ENCODE results near the gene ABCA13.

ABCA13 gene

DNA sequence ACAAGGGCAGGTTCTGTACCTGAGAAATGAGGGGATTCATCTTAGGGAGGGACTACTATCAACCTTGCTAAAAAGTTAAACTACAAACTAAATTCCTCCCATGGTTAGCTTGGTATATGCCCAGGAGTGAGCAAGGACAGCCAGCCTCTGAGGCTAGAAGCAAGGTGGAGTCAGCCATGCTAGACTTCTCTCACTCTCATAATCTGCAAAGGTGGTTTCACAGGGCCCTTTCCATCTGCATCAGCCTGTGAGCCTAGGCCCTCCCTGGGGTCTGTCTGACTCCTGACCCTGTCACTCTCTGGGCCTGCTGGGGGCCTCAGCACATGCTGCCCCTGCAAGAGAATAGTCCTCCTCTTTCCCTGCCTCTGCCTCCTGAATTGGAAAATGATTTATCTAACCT is 66.1 kb downstream of the ABCA13 start:
- DNase-seq (ENCODE audit: low read depth, low spot score) = no peak

DNA sequence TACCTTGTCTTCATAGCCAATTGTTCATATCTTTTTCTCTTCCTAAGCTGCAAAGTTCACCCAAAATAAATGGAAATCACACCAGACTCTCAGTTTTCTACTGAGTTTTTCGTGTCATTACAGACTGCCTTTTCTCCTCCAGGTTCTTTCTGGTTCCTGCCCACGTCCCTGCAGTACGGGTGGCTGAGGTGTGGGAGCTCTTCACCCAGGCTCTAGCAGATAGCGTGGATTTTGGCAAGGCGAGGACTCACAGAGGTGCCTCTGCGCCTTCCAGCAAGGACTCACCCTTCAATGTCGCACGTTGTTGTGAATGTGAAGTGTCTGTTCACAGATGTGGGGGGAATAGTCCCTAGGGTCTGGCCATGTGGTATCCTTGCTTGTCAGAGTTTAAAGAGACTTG is 71.6 kb downstream of the ABCA13 start:
- no peak for DNase-seq (ENCODE audit: low read depth, low spot score)

DNA sequence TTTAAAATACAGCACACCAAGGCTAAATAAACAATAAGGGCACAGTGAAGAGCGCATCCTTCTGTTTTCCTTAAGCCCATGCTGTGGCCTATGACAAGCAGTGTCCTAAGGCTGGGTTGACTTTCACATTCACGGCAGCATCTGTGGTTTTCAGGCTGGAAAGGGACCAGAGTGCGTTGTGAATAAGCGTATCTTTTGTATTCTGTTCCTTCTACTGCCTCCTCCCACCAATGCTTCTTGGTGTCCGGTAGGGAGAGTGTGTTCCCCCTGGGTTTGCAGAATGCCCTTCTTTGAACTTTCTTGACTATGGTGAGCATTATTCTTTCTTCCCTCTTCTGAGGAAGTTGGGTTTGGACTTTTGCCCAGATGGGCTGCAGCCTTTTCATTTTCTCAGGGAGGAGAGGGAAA is 73.6 kb downstream of the ABCA13 start:
- peak; percentile 88 for DNase-seq (ENCODE audit: low read depth, low spot score)

DNA sequence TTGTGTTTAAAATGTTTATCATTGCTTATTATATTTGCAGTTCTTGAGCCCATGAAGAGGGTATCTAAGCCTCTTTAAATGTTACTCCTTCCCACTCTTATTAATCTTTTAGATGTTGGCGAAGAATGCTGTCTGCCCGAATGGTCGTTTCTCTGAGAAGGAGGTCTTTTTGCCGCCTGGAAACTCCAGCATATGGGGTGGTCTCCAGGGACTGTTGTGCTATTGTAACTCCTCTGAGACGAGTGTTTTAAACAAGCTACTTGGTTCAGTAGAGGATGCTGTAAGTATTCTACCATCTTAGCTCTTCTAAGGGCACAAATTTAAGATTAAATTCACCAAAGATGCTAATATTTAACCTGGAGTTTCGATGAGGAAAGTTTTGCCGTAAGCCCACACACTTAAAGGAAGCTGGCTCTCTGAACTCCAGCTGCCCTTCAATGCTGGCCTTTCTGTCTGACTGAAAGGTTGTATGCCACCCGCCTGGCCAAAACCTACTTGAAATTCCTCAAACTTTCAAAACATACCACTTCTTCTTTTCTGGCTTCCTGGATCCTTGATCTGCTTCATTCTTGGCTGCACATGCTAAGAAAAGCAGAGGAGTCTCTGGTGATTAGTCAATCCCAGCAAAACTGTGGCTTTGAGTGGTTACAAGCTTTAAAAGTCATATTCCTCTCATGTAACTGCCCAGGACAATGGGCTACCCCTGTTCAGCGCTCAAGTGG is 74.7 kb downstream of the ABCA13 start:
- DNase-seq (ENCODE audit: low read depth, low spot score) = no peak

DNA sequence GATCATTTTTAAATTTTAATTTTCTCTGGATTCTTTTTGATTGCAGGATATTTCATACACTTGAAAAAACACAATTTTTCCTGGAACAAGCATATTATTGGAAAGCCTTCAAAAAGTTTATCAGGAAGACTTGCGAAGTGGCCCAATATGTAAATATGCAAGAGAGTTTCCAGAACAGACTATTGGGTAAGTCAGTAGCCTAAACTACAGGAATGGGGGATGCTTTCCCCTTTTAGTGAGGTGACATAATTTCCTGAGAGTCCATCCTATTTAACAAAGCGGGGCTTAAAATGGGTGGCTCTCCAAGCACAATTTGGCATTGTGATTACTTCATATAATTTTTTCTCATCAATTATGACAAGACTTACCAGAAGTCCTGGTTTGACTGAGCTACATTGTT is 77.9 kb downstream of the ABCA13 start:
- DNase-seq (ENCODE audit: low read depth, low spot score) = no peak

GRCh38 chr7:48250441-48250951 is 79.2 kb downstream of the ABCA13 start:
- peak; percentile 16 for DNase-seq (ENCODE audit: low read depth, low spot score)

- DNase-seq (ENCODE audit: low read depth, low spot score) = no peak
Observed at GRCh38 chr7:48251766-48252165, 80.5 kb downstream of the ABCA13 start.

DNA sequence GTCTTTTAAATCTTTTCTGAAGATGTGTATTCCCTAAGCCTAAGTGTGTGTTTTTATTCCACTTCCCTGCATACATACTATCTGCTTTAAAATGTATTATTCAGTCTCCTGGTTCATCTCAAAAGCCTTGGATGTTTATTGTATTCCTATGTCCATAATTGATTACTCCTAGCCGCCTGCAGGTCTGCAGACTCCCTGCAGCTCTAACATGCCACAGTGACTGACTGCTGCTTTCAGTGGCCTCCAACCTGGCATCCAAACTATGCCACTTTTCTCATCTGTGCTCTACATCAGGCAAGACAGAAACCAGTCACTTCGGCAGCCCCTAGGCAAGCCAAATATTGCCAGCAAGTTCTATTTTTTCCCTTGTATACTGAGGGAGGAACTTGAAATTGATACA is 81.7 kb downstream of the ABCA13 start:
- no peak for DNase-seq (ENCODE audit: low read depth, low spot score)

- no peak for DNase-seq (ENCODE audit: low read depth, low spot score)
Observed at GRCh38 chr7:48255046-48255445, 83.8 kb downstream of the ABCA13 start.

DNA sequence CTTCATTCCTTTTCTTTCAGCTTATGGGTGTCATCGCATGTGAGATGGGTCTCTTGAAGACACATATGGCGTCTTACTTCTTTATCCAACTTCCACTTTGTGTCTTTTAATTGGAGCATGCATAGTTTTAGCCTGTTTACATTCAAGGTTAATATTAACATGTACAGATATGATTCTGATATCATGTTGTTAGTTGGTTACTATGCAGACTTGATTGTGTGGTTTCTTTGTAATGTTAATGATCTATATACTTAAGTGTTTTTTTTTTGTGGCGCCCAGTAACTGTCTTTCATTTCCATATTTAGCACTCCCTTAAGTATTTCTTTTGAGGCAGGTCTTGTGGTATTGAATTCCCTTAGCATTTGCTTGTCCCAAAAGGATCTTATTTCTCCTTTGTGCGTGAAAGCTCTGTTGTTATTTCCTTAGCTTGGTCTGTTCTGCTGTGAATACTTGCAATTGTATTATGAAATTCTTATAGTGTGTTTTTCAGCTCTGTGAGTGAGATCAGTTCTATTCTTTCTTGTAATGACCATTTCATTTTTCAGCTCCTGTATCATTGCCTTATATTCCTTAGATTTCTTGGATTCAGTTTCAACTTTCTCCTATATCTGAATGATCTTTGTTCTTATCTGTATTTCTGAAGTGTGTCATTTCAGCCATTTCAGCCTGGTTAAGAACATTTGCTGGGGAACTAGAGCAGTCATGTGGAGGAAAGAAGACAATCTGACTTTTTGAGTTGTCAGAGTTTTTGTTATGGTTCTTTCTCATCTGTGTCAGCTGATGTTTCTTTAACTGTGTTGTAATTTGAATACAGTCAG is 88.4 kb downstream of the ABCA13 start:
- DNase-seq (ENCODE audit: low read depth, low spot score) = no peak

DNA sequence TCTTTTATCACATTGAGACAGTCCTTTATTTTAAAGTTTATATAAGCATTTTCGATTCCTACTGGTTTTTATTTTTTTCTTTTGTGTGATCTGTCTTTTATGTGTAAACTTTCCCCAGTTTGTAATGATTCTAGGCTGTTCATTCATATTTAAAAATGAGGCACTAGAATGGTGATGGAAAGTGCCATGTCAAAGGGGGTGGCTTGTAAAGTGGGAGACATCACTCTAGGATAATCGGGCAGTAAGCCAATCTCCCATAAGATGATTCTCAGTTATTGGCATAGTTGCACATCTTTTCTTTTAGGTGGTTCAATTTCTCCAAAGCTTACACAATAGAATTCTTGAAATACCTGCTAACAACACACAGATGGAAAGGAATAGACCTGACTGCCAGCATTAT is 90.4 kb downstream of the ABCA13 start:
- DNase-seq (ENCODE audit: low read depth, low spot score) = no peak

DNA sequence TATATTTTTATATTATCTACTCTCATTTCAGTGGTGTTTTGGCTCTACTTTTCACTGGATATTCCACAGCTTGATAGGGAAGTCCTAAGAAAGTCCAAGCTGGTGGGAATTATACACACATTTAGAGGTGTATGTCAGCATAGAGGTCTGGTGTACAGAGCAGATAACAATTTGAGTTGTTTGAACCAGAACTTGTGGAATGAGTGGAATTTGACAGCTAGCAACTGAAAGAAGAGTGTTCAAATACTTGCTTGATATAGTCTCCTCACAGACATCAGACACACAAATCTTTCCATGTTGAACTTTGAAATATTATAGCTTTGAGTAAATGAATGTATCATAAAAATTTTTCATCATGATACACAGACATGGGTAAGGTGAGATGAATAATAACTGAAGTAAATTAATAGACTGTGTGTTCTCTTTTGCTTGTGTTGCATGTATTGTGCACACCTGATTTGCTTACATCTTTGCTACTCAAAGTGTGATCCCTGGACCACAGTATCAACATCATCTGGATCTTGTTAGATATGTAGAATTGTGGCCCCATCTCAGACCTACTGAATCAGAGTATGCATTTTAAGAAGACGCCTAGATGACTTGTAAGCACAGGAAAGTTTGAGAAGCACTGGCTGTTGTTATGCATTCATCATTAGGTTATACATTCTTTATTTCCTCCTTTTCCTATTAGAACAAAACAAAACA is 91.5 kb downstream of the ABCA13 start:
- no peak for DNase-seq (ENCODE audit: low read depth, low spot score)

GRCh38 chr7:48263311-48263650 is 92.0 kb downstream of the ABCA13 start:
- no peak for DNase-seq (ENCODE audit: low read depth, low spot score)

DNA sequence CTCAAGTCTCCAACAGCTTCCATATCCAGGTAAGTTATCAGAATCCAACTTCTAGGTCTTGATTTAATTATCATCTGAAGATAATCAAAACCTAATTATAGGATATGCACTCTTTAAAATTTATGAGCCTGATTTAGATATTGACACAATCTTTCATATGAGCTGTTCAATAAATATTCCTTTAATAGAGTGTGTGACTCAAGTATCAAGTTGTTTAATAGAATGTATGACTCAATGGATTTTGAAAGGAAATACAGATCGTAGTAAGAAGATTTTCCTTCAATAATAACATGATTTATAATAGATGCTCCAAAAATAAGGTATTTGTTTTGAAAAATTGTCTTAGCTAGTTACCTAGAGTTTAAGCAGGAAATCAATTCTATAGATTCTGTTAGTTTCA is 97.8 kb downstream of the ABCA13 start:
- DNase-seq (ENCODE audit: low read depth, low spot score) = no peak

DNA sequence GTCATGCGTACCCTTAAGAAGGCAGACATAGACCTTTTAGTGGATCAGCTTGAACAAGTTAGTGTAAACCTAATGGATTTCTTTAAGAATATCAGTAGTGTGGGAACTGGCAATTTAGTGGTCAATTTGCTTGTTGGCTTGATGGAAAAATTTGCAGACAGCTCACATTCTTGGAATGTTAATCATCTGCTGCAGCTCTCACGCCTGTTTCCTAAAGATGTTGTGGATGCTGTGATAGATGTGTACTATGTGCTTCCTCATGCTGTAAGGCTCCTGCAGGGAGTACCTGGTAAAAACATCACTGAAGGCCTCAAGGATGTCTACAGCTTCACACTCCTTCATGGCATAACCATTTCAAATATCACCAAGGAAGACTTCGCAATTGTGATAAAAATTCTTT is 103.4 kb downstream of the ABCA13 start:
- DNase-seq (ENCODE audit: low read depth, low spot score) = no peak

DNA sequence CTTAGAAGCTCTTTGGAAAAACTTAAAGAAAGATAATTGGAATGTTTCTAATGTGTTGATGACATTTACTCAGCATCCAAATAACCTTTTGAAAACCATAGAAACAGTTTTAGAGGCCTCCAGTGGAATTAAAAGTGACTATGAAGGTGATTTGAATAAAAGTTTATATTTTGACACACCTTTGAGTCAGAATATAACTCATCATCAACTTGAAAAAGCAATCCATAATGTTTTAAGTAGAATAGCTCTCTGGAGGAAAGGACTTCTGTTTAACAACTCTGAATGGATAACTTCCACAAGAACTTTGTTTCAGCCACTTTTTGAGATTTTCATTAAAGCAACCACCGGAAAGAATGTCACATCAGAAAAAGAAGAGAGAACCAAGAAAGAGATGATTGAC is 108.2 kb downstream of the ABCA13 start:
- no peak for DNase-seq (ENCODE audit: low read depth, low spot score)

- DNase-seq (ENCODE audit: low read depth, low spot score) = peak; percentile 34
Observed at GRCh38 chr7:48280100-48280499, 108.8 kb downstream of the ABCA13 start.

GRCh38 chr7:48285373-48285772 is 114.1 kb downstream of the ABCA13 start:
- DNase-seq (ENCODE audit: low read depth, low spot score) = no peak

GRCh38 chr7:48286836-48287235 is 115.6 kb downstream of the ABCA13 start:
- DNase-seq (ENCODE audit: low read depth, low spot score) = no peak

DNA sequence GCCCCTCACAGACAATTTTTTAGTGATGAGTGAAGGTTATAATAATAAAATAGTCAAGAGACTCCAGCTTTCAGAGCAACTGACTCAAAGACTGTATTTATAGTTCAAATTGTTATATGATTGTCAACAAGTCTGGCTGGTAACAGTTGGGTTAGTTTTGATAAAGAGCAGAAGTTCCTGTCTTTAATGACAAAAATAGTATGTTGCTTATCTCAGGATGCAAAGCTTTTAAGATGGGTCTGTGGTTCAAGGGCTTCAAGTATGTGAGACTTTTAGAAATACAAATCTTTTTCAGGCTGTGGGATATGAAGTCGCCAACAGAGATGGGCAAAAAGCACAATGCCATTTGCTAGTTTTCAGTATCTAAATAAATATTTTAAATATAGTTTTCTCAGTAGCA is 118.4 kb downstream of the ABCA13 start:
- no peak for DNase-seq (ENCODE audit: low read depth, low spot score)

- no peak for DNase-seq (ENCODE audit: low read depth, low spot score)
Observed at GRCh38 chr7:48292949-48293348, 121.7 kb downstream of the ABCA13 start.

DNA sequence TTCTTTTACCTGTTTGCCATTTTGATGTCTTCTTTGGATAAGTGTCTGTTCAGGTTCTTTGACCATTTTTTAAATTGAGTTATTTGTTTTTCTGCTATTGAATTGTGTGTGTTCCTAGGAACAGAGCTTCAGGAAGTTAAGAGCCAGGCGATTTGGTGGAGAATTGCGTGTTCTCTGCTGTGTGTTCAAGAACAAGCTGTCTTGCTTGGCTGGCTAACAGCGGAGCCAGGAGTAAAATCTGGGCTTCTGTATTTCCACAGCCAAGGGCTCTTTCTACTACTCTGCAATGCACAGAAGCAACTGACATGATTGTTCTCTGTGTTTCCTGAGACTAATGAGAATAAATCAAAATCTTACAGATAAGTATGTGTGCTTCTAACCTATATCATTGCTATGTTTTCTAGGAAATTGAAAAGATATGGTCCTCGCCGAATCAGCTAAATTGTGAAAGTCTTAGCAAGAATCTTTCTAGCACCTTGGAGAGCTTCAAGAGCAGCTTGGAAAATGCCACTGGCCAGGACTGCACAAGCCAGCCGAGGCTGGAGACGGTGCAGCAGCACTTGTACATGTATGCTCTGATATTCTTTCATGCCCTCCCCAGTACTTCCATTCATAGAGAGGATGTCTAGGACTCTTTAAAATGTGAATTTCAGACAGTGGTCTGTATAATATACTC is 124.2 kb downstream of the ABCA13 start:
- DNase-seq (ENCODE audit: low read depth, low spot score) = no peak

Measured in brain pericyte (primary cell).